Uterus (tissue), 2 donors: ENCODE results near the gene CREB5.

Source experiments
- CTCF ChIP-seq, 4 experiments: fragments of 200-600 bp in 2 of 4; fragments of 450-650 bp in 2 of 4; sonication (generic) in 2 of 4; IDR thresholded peaks; one replicate each; pipeline ENCODE4 v1.5.1; 2016 to 2019; ENCODE audit warnings: antibody characterized with exemption in 4 of 4, mild to moderate bottlenecking in 2 of 4, moderate library complexity in 1 of 4
- POLR2A ChIP-seq, 2 donors: fragments of 450-650 bp; IDR thresholded peaks; one replicate each; pipeline ENCODE4 v1.6.1; 2016; ENCODE audit warnings: antibody characterized with exemption in 2 of 2, mild to moderate bottlenecking in 1 of 2, moderate library complexity in 1 of 2

- TF ChIP-seq CTCF (IDR thresholded peaks at IDR 0.05) = no peak
- TF ChIP-seq POLR2A (IDR thresholded peaks at IDR 0.05) = no peak
These were observed 326.1 kb downstream of the CREB5 start for GRCh38 chr7:28738412-28738811.
